22Rv1 (cell line): ENCODE data around the gene SUGCT.

Source experiments
- CTCF ChIP-seq: fragments of 450-650 bp; IDR thresholded peaks from 2 replicates; pipeline ENCODE4 v1.5.1; 2017; ENCODE audit warnings: mild to moderate bottlenecking
- ZFX ChIP-seq: fragments of 450-650 bp; IDR thresholded peaks from 2 replicates; pipeline ENCODE4 v1.6.1; 2017; ENCODE audit warnings: antibody characterized with exemption, borderline replicate concordance

- TF ChIP-seq CTCF (no peak), ZFX (no peak)
These were observed 277.5 kb downstream of the SUGCT start for GRCh38 chr7:40412323-40412722.
